Globus pallidus (tissue), 1 donor: ENCODE results near the gene PIP5K1B.
A peak's percentile ranks its signal among the peaks of the same experiment; 100 is the strongest.

Experiments used
- DNase-seq: peaks from one replicate; pipeline ENCODE4 v3.0.0-alpha.2; 2015; ENCODE audit warnings: low spot score

The PIP5K1B gene

GRCh38 chr9:68775003-68775730 is 70.1 kb downstream of the PIP5K1B start:
- DNase-seq, result no peak

GRCh38 chr9:68777070-68777763 is 72.2 kb downstream of the PIP5K1B start:
- no peak for DNase-seq

- no peak for DNase-seq
Observed at GRCh38 chr9:68778635-68779034, 73.6 kb downstream of the PIP5K1B start.

GRCh38 chr9:68779558-68780379 is 74.7 kb downstream of the PIP5K1B start:
- peak; percentile 91 for DNase-seq

- no peak for DNase-seq
Observed at GRCh38 chr9:68780380-68780712, 75.3 kb downstream of the PIP5K1B start.

GRCh38 chr9:68780720-68781119 is 75.7 kb downstream of the PIP5K1B start:
- no peak for DNase-seq

GRCh38 chr9:68781928-68782327 is 76.9 kb downstream of the PIP5K1B start:
- no peak for DNase-seq

- DNase-seq, result no peak
Observed at GRCh38 chr9:68782546-68782945, 77.5 kb downstream of the PIP5K1B start.

GRCh38 chr9:68785965-68786364 is 80.9 kb downstream of the PIP5K1B start:
- no peak for DNase-seq

- DNase-seq, result no peak
Observed at GRCh38 chr9:68791169-68791568, 86.1 kb downstream of the PIP5K1B start.

GRCh38 chr9:68793605-68794343 is 88.7 kb downstream of the PIP5K1B start:
- no peak for DNase-seq

- DNase-seq, result no peak
Observed at GRCh38 chr9:68794898-68795297, 89.9 kb downstream of the PIP5K1B start.

- DNase-seq, result no peak
Observed at GRCh38 chr9:68795411-68795810, 90.4 kb downstream of the PIP5K1B start.

- DNase-seq, result no peak
Observed at GRCh38 chr9:68797116-68797515, 92.1 kb downstream of the PIP5K1B start.

- no peak for DNase-seq
Observed at GRCh38 chr9:68798423-68798822, 93.4 kb downstream of the PIP5K1B start.

- no peak for DNase-seq
Observed at GRCh38 chr9:68800836-68801235, 95.8 kb downstream of the PIP5K1B start.

- no peak for DNase-seq
Observed at GRCh38 chr9:68802525-68803015, 97.5 kb downstream of the PIP5K1B start.

- no peak for DNase-seq
Observed at GRCh38 chr9:68804911-68805889, 100.2 kb downstream of the PIP5K1B start.

GRCh38 chr9:68805890-68806517 is 101.0 kb downstream of the PIP5K1B start:
- no peak for DNase-seq

GRCh38 chr9:68808338-68808890 is 103.4 kb downstream of the PIP5K1B start:
- DNase-seq, result no peak
